ENCODE measurements around the gene C4orf36.
"Not testable (repeated sequence)": the region's sequence is repeated elsewhere in the genome, so short reads cannot be mapped to it uniquely, and the experiment has no call there.

The C4orf36 gene

GRCh38 chr4:86892636-86892960 is 376 bp upstream of the C4orf36 start:
- no peak for TF ChIP-seq CTCF (IDR thresholded peaks at IDR 0.05; ENCODE audit: extremely low read depth, insufficient read depth, missing control alignments)
- in situ Hi-C loops (cut with MboI; ENCODE audit: low pct_unique_long_range_greater_than_20kb, low sequenced_read_pairs, unreplicated experiment): loop anchor here (10.0 kb wide), 1 partner anchor 398 kb away; no protein-coding TSS in a partner anchor
- DNase-seq (ENCODE audit: low spot score): no peak

GRCh38 chr4:86890790-86891189 is 1.4 kb downstream of the C4orf36 start:
- DNase-seq (ENCODE audit: low spot score): no peak
- in situ Hi-C loops (cut with MboI; ENCODE audit: low pct_unique_long_range_greater_than_20kb, low sequenced_read_pairs, unreplicated experiment): loop anchor here (10.0 kb wide), 1 partner anchor 396 kb away; no protein-coding TSS in a partner anchor
- no peak for TF ChIP-seq CTCF (IDR thresholded peaks at IDR 0.05; ENCODE audit: extremely low read depth, insufficient read depth, missing control alignments)

DNA sequence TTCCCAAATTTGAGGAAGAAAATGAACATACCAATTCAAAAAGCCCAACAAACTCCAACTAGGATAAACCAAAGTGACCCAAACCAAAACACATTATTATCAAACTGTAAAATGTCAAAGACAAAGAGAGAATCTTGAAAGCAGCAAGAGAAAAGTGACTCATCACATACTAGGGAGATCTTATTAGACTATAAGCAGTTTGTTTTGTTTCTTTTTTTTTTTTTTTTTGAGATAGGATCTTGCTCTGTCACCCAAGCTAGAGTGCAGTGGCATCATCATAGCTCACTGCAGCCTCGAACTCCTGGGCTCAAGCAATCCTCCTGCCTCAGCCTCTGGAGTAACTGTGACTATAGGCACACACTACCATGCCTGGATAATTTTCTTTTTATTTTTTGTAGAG is 12.6 kb downstream of the C4orf36 start:
- in situ Hi-C loops (cut with MboI; ENCODE audit: low pct_unique_long_range_greater_than_20kb, low sequenced_read_pairs, unreplicated experiment): no loop called here

GRCh38 chr4:86878640-86879039 is 13.6 kb downstream of the C4orf36 start:
- in situ Hi-C loops (cut with MboI; ENCODE audit: low pct_unique_long_range_greater_than_20kb, low sequenced_read_pairs, unreplicated experiment): no loop called here
- DNase-seq (ENCODE audit: low spot score): no peak
- no peak for TF ChIP-seq CTCF (IDR thresholded peaks at IDR 0.05; ENCODE audit: extremely low read depth, insufficient read depth, missing control alignments)

More for the DNA sequence above, 12.6 kb downstream of the C4orf36 start:
- no peak for TF ChIP-seq CTCF (IDR thresholded peaks at IDR 0.05; ENCODE audit: extremely low read depth, insufficient read depth, missing control alignments)
- no peak for DNase-seq (ENCODE audit: low spot score)

GRCh38 chr4:86876894-86877685 is 15.1 kb downstream of the C4orf36 start:
- in situ Hi-C loops (cut with MboI; ENCODE audit: low pct_unique_long_range_greater_than_20kb, low sequenced_read_pairs, unreplicated experiment): no loop called here
- TF ChIP-seq CTCF (IDR thresholded peaks at IDR 0.05; ENCODE audit: extremely low read depth, insufficient read depth, missing control alignments): no peak
- no peak for DNase-seq (ENCODE audit: low spot score)

DNA sequence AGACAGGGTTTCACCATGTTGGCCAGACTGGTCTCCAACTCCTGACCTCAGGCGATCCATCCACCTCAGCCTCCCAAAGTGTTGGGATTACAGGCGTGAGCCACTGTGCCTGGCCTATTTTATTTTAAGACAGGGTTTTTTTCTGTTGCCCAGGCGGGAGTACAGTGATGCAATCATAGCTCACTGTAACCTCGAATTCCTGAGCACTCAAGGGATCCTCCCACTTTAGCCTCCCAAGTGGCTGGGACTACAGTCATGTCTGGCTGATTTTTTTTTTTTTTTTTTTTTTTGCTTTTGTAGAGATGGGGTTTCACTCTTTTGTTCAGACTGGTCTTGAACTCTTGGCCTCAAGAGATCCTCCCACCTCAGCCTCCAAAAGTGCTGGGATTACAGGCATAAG is 16.8 kb downstream of the C4orf36 start:
- DNase-seq (ENCODE audit: low spot score); in situ Hi-C loops (cut with MboI; ENCODE audit: low pct_unique_long_range_greater_than_20kb, low sequenced_read_pairs, unreplicated experiment): not testable (repeated sequence)

GRCh38 chr4:86872135-86872534 is 20.1 kb downstream of the C4orf36 start:
- no peak for DNase-seq (ENCODE audit: low spot score)
- no peak for TF ChIP-seq CTCF (IDR thresholded peaks at IDR 0.05; ENCODE audit: extremely low read depth, insufficient read depth, missing control alignments)
- in situ Hi-C loops (cut with MboI; ENCODE audit: low pct_unique_long_range_greater_than_20kb, low sequenced_read_pairs, unreplicated experiment): no loop called here

Measured in GM13977 (cell line).